Liver (tissue), 9 donors: ENCODE results near the gene ZBTB21. TPM values are rescaled to one million over a fixed set of nuclear protein-coding genes. Genes with fewer than 3 reads are reported as not detected.

Source experiments
- DNase-seq: peaks from one replicate; pipeline ENCODE4 v3.0.0-alpha.2; 2017; ENCODE audit warnings: low spot score
- H3K27ac ChIP-seq, 2 donors: one replicate each; pipeline ENCODE4 v1.7.0; 2013; ENCODE audit warnings: inconsistent platforms in 2 of 2, low read length in 2 of 2, control low read depth in 1 of 2, low read depth in 1 of 2, mild to moderate bottlenecking in 1 of 2
- H3K27me3 ChIP-seq, 4 donors: one replicate each; pipeline versions ENCODE4 v1.6.1 to v1.7.0; 2013; ENCODE audit warnings: low read length in 3 of 4, inconsistent platforms in 1 of 4, mild to moderate bottlenecking in 1 of 4, moderate library complexity in 1 of 4; ENCODE audit not compliant: control insufficient read depth in 4 of 4, insufficient read depth in 4 of 4
- H3K36me3 ChIP-seq, 4 donors: one replicate each; pipeline versions ENCODE4 v1.6.1 to v1.7.0; 2013; ENCODE audit warnings: low read length in 3 of 4, mild to moderate bottlenecking in 3 of 4, low read depth in 1 of 4, moderate library complexity in 1 of 4; ENCODE audit not compliant: control insufficient read depth in 4 of 4, insufficient read depth in 3 of 4
- H3K4me1 ChIP-seq, 4 donors: one replicate each; pipeline versions ENCODE4 v1.6.1 to v1.7.0; 2013; ENCODE audit warnings: low read length in 3 of 4, mild to moderate bottlenecking in 3 of 4, moderate library complexity in 1 of 4; ENCODE audit not compliant: control insufficient read depth in 4 of 4, insufficient read depth in 4 of 4
- H3K4me3 ChIP-seq, 3 donors: one replicate each; pipeline versions ENCODE4 v1.6.1 to v1.7.0; 2013; ENCODE audit warnings: low read length in 3 of 3, control low read depth in 1 of 3, low read depth in 1 of 3, mild to moderate bottlenecking in 1 of 3
- H3K9ac ChIP-seq, 2 donors: one replicate each; pipeline ENCODE4 v1.7.0; 2013; ENCODE audit warnings: low read length in 2 of 2, mild to moderate bottlenecking in 2 of 2, moderate library complexity in 2 of 2, control low read depth in 1 of 2, low read depth in 1 of 2
- H3K9me3 ChIP-seq, 4 donors: one replicate each; pipeline versions ENCODE4 v1.6.1 to v1.7.0; 2013; ENCODE audit warnings: low read length in 3 of 4; ENCODE audit not compliant: control insufficient read depth in 4 of 4
- ATF3 ChIP-seq: IDR thresholded peaks from 2 replicates; pipeline ENCODE4 v1.6.1; 2016; ENCODE audit warnings: antibody characterized with exemption
- FOXA2 ChIP-seq: IDR thresholded peaks from 2 replicates; pipeline ENCODE4 v1.6.1; 2016; ENCODE audit warnings: antibody characterized with exemption
- GABPA ChIP-seq, 2 donors: IDR thresholded peaks in 1 of 2; conservative IDR thresholded peaks in 1 of 2; 2 replicates each; pipeline ENCODE4 v1.6.1; 2016; ENCODE audit warnings: antibody characterized with exemption in 2 of 2, mild to moderate bottlenecking in 1 of 2, moderate library complexity in 1 of 2
- HNF4A ChIP-seq, 2 donors: conservative IDR thresholded peaks; 2 replicates each; pipeline ENCODE4 v1.6.1; 2016; ENCODE audit warnings: antibody characterized with exemption in 2 of 2, mild to moderate bottlenecking in 2 of 2
- HNF4G ChIP-seq: IDR thresholded peaks from 2 replicates; pipeline ENCODE4 v1.6.1; 2016; ENCODE audit warnings: antibody characterized with exemption
- JUND ChIP-seq, 2 donors: IDR thresholded peaks; 2 replicates each; pipeline ENCODE4 v1.6.1; 2016; ENCODE audit warnings: antibody characterized with exemption in 2 of 2
- MAX ChIP-seq: IDR thresholded peaks from 2 replicates; pipeline ENCODE4 v1.6.1; 2016; ENCODE audit warnings: antibody characterized with exemption
- NR2F2 ChIP-seq: IDR thresholded peaks from 2 replicates; pipeline ENCODE4 v1.6.1; 2016; ENCODE audit warnings: antibody characterized with exemption
- RAD21 ChIP-seq, 2 donors: IDR thresholded peaks; 2 replicates each; pipeline ENCODE4 v1.6.1; 2016; ENCODE audit warnings: antibody characterized with exemption in 2 of 2, mild to moderate bottlenecking in 2 of 2
- REST ChIP-seq: IDR thresholded peaks from 2 replicates; pipeline ENCODE4 v1.6.1; 2016; ENCODE audit warnings: antibody characterized with exemption, mild to moderate bottlenecking
- RXRA ChIP-seq, 2 donors: IDR thresholded peaks; 2 replicates each; pipeline ENCODE4 v1.6.1; 2017 to 2018; ENCODE audit warnings: antibody characterized with exemption in 2 of 2, mild to moderate bottlenecking in 1 of 2
- SP1 ChIP-seq: IDR thresholded peaks from 2 replicates; pipeline ENCODE4 v1.6.1; 2018; ENCODE audit warnings: antibody characterized with exemption, mild to moderate bottlenecking
- YY1 ChIP-seq: IDR thresholded peaks from 2 replicates; pipeline ENCODE4 v1.6.1; 2016; ENCODE audit warnings: antibody characterized with exemption, mild to moderate bottlenecking
- WGBS: extraction: QIAGEN DNeasy Blood & Tissue Kit; methylation state at CpG from one replicate; pipeline ENCODE4 v1.1.7; 2013; 5-methylcytosine and 5-hydroxymethylcytosine counted together
- polyA plus RNA-seq, 2 donors: library from polyadenylated mRNA; stranded (reverse) in 1 of 2; unstranded in 1 of 2; fragments of 200-250 nt in 1 of 2; fragments of >200 nt in 1 of 2; fragmentation: Nextera tagmentation in 1 of 2; extraction: Ambion mirVana in 1 of 2; gene quantifications; one replicate each; pipeline versions ENCODE4 v1.2.1 to v1.2.3, GENCODE V29; 2013 to 2015
- total RNA-seq, 2 donors: library from RNA; depleted of rRNA; stranded (reverse); fragments of >200 nt; gene quantifications; one replicate each; pipeline ENCODE4 v1.2.3, GENCODE V29; 2014
- TF ChIP-seq, protein P1 (sequence below): fragments of 150-350 bp; IDR thresholded peaks from 2 replicates; pipeline ENCODE4 v1.5.1; 2017; ENCODE audit warnings: improper control_type of control experiment, low read depth, low read length; ENCODE audit not compliant: missing input control
- donor health status: healthy.
- donor health status: healthy.
- donor health status: healthy.
- donor health status: healthy.
- donor health status: healthy.

ZBTB21 gene
- total and polyA plus RNA-seq, 4 donors: 3.1 to 14.1 (median 4.0) TPM

- 90% methylated on average over 17 of the region's 17 CpGs for WGBS
- Histone ChIP-seq H3K4me1 (no peaks in the 10 kb centered on the region), H3K27me3 (no peaks in the 10 kb centered on the region), H3K27ac (no peak overlapping the region), H3K9ac (no peak overlapping the region), H3K36me3 (no peaks in the 10 kb centered on the region), H3K9me3 (peaks cover 0 to 6% (median 0%) of the 10 kb centered on the region in 4 donors), H3K4me3 (no peak overlapping the region)
- peak; percentile 10 for DNase-seq
- TF ChIP-seq NR2F2: no peak
- TF ChIP-seq ATF3: no peak
- TF ChIP-seq HNF4A (conservative IDR thresholded peaks at IDR 0.05): no peak
- TF ChIP-seq FOXA2: no peak
Measured at GRCh38 chr21:41977034-41977950, 32.9 kb downstream of the ZBTB21 start.

DNA sequence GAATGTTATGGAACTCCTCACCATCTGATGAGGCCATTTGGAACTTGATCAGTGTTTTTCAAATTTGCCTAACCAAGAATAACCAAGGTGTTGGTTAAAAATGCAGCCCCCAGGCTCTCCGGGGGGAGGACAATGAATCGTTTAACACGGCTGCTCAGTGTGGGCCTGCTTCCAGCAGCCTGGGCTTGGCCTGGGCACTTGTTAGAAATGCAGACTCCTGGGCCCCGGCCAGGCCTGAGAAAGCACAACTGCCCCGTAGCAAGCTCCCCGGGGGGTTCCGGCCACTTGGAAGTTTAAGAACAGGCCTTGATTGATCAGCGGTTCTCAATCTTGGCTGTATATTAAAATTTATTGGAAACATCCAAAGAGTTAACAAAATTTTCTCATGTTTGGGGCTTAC, 33.5 kb downstream of the ZBTB21 start:
- no peak overlapping the region for H3K4me3 ChIP-seq
- no peak overlapping the region for H3K9ac ChIP-seq
- no peaks in the 10 kb centered on the region for H3K27me3 ChIP-seq
- no peak overlapping the region for H3K27ac ChIP-seq
- no peaks in the 10 kb centered on the region for H3K4me1 ChIP-seq
- peaks cover 0 to 6% (median 0%) of the 10 kb centered on the region in 4 donors for H3K9me3 ChIP-seq
- no peaks in the 10 kb centered on the region for H3K36me3 ChIP-seq
- TF ChIP-seq ATF3 (no peak), MAX (no peak), REST (no peak), RXRA (IDR thresholded peaks at IDR 0.05) (no peak), RAD21 (IDR thresholded peaks at IDR 0.05) (no peak), JUND (IDR thresholded peaks at IDR 0.05) (no peak), HNF4G (no peak), SP1 (no peak), GABPA (IDR thresholded peaks at IDR 0.05 in 1 of 2, conservative IDR thresholded peaks at IDR 0.05 in 1 of 2) (no peak), YY1 (no peak), NR2F2 (no peak), HNF4A (conservative IDR thresholded peaks at IDR 0.05) (no peak)
- TF ChIP-seq, protein P1, sequence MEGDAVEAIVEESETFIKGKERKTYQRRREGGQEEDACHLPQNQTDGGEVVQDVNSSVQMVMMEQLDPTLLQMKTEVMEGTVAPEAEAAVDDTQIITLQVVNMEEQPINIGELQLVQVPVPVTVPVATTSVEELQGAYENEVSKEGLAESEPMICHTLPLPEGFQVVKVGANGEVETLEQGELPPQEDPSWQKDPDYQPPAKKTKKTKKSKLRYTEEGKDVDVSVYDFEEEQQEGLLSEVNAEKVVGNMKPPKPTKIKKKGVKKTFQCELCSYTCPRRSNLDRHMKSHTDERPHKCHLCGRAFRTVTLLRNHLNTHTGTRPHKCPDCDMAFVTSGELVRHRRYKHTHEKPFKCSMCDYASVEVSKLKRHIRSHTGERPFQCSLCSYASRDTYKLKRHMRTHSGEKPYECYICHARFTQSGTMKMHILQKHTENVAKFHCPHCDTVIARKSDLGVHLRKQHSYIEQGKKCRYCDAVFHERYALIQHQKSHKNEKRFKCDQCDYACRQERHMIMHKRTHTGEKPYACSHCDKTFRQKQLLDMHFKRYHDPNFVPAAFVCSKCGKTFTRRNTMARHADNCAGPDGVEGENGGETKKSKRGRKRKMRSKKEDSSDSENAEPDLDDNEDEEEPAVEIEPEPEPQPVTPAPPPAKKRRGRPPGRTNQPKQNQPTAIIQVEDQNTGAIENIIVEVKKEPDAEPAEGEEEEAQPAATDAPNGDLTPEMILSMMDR: no peak
- 94% methylated on average over 8 of the region's 8 CpGs for WGBS
- peak; percentile 9 for DNase-seq
